NT2/D1 (cell line): ENCODE results near the gene INHBB.

Source experiments
- YY1 ChIP-seq: IDR thresholded peaks from 2 replicates; pipeline ENCODE4 v1.6.1; 2011; ENCODE audit not compliant: insufficient read length, insufficient read depth
- ZNF274 ChIP-seq: IDR thresholded peaks from 2 replicates; pipeline ENCODE4 v1.6.1; 2011; ENCODE audit warnings: mild to moderate bottlenecking, low read depth, low read length

DNA sequence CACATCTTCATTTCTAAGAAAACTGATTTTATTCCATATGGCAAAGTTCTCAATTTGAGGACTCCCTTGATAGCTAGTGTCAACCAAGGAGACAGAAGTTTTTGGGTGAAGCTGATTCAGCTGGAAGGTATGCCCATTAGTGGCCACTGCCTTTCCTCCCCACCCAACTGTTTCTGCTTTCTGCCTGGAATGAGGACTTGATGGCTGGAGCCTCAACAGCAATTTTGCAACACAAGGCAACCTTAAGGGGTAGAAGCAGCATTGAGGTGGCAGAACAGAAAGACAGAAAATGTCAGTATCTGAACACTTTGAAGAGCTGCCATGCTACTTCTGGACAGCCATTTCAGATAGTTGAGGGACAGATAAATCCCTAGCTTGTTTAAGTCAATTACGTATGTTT lies 47.0 kb downstream of the INHBB start:
- TF ChIP-seq ZNF274 (no peak), YY1 (no peak)
